Ishikawa (cell line): ENCODE measurements around the gene KRTAP10-1.

Source experiments
- CEBPB ChIP-seq: IDR thresholded peaks from 2 replicates; pipeline ENCODE4 v1.6.1; 2012
- CREB1 ChIP-seq: IDR thresholded peaks from 2 replicates; pipeline ENCODE4 v1.6.1; 2012; ENCODE audit warnings: low read depth
- EGR1 ChIP-seq: IDR thresholded peaks from 2 replicates; pipeline ENCODE4 v1.6.1; 2012
- EP300 ChIP-seq: IDR thresholded peaks from 2 replicates; pipeline ENCODE4 v1.6.1; 2012; ENCODE audit warnings: borderline replicate concordance
- FOXM1 ChIP-seq: IDR thresholded peaks from 2 replicates; pipeline ENCODE4 v1.6.1; 2012; ENCODE audit warnings: low read depth, borderline replicate concordance
- NFIC ChIP-seq: IDR thresholded peaks from 2 replicates; pipeline ENCODE4 v1.6.1; 2012
- RAD21 ChIP-seq: IDR thresholded peaks from 2 replicates; pipeline ENCODE4 v1.6.1; 2012; ENCODE audit warnings: low read depth
- TAF1 ChIP-seq: IDR thresholded peaks from 2 replicates; pipeline ENCODE4 v1.6.1; 2012; ENCODE audit warnings: low read depth, mild to moderate bottlenecking
- TCF12 ChIP-seq: IDR thresholded peaks from 2 replicates; pipeline ENCODE4 v1.6.1; 2012; ENCODE audit warnings: low read depth
- TEAD4 ChIP-seq: IDR thresholded peaks from 2 replicates; pipeline ENCODE4 v1.6.1; 2012
- YY1 ChIP-seq: IDR thresholded peaks from 2 replicates; pipeline ENCODE4 v1.6.1; 2012; ENCODE audit warnings: low read depth
- ZBTB7A ChIP-seq: IDR thresholded peaks from 2 replicates; pipeline ENCODE4 v1.6.1; 2012; ENCODE audit warnings: low read depth
- TF ChIP-seq, protein P1 (sequence below): IDR thresholded peaks from 2 replicates; pipeline ENCODE4 v1.6.1; 2012; ENCODE audit warnings: low read depth, mild to moderate bottlenecking
- TF ChIP-seq, protein P2 (sequence below): IDR thresholded peaks from 2 replicates; pipeline ENCODE4 v1.6.1; 2012
- TF ChIP-seq, protein P3 (sequence below): IDR thresholded peaks from 2 replicates; pipeline ENCODE4 v1.6.1; 2012

Gene KRTAP10-1

DNA sequence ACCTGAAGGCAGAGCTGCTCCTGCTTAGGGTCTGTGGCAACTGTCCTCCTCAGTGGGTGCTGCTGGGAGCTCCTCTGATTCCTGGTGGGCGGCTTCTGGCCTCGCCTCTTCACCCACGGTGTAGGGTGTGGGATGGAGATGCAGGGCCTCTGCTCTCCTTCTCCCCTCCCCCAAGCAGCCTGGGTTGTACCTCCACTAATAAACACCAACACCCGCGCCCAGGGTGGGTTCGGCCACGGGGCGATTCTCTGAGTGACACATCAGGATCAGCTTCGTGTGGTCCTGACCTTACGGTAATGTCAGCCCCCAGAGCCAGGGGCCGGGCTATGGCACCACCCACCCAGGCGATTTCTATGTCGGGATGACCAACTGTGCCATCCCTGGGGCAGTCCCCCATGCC is 23.7 kb downstream of the KRTAP10-1 start:
- TF ChIP-seq TCF12: no peak
- TF ChIP-seq TEAD4: no peak
- TF ChIP-seq, protein P1, sequence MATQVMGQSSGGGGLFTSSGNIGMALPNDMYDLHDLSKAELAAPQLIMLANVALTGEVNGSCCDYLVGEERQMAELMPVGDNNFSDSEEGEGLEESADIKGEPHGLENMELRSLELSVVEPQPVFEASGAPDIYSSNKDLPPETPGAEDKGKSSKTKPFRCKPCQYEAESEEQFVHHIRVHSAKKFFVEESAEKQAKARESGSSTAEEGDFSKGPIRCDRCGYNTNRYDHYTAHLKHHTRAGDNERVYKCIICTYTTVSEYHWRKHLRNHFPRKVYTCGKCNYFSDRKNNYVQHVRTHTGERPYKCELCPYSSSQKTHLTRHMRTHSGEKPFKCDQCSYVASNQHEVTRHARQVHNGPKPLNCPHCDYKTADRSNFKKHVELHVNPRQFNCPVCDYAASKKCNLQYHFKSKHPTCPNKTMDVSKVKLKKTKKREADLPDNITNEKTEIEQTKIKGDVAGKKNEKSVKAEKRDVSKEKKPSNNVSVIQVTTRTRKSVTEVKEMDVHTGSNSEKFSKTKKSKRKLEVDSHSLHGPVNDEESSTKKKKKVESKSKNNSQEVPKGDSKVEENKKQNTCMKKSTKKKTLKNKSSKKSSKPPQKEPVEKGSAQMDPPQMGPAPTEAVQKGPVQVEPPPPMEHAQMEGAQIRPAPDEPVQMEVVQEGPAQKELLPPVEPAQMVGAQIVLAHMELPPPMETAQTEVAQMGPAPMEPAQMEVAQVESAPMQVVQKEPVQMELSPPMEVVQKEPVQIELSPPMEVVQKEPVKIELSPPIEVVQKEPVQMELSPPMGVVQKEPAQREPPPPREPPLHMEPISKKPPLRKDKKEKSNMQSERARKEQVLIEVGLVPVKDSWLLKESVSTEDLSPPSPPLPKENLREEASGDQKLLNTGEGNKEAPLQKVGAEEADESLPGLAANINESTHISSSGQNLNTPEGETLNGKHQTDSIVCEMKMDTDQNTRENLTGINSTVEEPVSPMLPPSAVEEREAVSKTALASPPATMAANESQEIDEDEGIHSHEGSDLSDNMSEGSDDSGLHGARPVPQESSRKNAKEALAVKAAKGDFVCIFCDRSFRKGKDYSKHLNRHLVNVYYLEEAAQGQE: no peak
- no peak for TF ChIP-seq YY1
- no peak for TF ChIP-seq CEBPB
- TF ChIP-seq, protein P2, sequence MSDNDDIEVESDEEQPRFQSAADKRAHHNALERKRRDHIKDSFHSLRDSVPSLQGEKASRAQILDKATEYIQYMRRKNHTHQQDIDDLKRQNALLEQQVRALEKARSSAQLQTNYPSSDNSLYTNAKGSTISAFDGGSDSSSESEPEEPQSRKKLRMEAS: no peak
- TF ChIP-seq CREB1: no peak
- TF ChIP-seq EP300: no peak
- TF ChIP-seq TAF1: no peak
- no peak for TF ChIP-seq ZBTB7A
- no peak for TF ChIP-seq FOXM1
- TF ChIP-seq RAD21: no peak
- TF ChIP-seq, protein P3, sequence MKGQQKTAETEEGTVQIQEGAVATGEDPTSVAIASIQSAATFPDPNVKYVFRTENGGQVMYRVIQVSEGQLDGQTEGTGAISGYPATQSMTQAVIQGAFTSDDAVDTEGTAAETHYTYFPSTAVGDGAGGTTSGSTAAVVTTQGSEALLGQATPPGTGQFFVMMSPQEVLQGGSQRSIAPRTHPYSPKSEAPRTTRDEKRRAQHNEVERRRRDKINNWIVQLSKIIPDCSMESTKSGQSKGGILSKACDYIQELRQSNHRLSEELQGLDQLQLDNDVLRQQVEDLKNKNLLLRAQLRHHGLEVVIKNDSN: no peak

DNA sequence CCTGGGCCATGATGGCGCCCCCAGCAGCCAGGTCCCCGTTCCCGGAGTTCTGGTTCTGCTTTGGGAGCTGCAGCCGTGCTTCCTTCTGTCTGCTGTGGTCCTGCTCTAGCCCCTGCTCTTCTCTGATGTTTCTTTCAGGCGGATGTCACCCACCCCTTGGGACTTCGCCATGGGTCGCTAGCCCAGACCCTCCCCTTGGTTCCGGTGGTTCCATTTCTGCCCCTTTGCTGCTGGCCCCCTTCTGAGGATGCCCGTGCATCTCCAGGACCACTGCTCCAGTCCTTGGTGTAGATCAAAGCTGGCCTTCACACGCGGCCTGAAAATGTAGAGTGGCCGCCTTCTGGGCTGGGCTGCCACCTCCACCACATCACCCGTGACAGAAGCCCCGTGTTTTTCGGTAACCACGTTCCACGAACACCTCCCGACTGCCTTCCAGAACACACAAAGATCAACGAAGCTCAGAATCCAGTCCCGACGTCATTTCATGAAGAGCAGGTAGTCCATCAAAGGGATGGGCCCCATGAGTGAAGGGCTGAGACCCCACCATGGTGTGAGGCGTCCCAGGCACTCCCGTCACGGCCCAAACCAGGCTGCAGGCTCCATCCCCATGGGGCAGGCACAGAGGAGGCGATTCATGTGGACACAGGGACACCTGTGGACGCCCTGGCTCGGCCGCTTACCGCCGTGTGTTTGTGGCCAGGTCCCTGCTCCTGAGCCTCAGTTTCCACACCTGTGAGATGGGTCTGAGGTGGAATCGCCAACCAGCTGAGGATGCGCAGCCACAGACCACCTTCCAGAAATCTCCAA is 24.4 kb downstream of the KRTAP10-1 start:
- TF ChIP-seq TCF12: no peak
- TF ChIP-seq, protein P2: no peak

DNA sequence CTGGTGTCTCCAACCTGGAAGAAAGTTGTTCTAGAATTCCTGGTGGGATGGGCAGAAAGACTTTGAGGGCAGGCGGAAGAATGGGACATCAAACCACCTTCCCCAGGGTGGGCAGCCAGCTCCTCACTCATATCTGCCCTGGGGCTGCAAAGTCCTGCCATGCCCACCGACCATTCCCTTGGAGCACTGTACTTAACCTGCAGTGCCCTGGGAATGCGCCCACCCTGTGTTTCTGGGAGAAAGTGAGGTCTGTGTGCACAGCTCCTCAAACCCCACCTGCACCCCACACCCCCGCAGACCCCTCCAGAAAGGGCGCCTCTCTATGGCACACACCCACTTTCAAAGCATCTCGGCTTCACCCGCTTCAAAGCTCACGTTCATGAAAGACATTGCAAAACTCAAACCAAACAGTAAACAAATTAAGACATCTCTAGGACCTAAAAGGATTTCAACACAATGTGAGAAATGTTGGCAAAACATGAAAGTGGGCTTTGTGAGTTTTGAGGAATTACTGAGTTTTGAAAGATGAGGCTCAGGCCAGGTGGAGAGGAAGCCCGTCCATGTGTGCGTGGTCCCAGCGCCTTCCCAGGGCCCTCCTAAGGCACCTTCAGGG is 25.1 kb downstream of the KRTAP10-1 start:
- TF ChIP-seq EP300: no peak
- TF ChIP-seq, protein P2: no peak
- TF ChIP-seq NFIC: no peak

DNA sequence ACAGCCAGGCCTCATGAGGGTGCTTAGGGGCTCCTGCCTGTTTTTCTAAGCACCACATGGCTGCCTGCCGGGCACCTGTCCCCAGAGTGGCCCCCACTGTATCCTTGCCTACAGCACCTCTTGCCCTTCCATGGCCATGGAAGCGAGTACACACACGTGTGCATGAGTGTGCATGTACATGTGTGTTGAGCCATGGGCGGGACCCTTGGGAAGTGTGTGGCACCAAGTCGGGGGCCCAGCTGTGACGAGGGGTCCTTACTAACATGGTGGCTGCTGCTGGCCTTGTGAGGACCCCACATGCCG is 25.8 kb downstream of the KRTAP10-1 start:
- no peak for TF ChIP-seq EP300
- TF ChIP-seq TEAD4: no peak
- no peak for TF ChIP-seq CREB1
- TF ChIP-seq TAF1: no peak
- TF ChIP-seq NFIC: no peak
- TF ChIP-seq YY1: no peak
- TF ChIP-seq, protein P1: no peak
- no peak for TF ChIP-seq ZBTB7A
- TF ChIP-seq, protein P2: no peak
- TF ChIP-seq TCF12: no peak
- TF ChIP-seq, protein P3: no peak
- no peak for TF ChIP-seq RAD21
- TF ChIP-seq EGR1: no peak
- no peak for TF ChIP-seq FOXM1
- TF ChIP-seq CEBPB: no peak

DNA sequence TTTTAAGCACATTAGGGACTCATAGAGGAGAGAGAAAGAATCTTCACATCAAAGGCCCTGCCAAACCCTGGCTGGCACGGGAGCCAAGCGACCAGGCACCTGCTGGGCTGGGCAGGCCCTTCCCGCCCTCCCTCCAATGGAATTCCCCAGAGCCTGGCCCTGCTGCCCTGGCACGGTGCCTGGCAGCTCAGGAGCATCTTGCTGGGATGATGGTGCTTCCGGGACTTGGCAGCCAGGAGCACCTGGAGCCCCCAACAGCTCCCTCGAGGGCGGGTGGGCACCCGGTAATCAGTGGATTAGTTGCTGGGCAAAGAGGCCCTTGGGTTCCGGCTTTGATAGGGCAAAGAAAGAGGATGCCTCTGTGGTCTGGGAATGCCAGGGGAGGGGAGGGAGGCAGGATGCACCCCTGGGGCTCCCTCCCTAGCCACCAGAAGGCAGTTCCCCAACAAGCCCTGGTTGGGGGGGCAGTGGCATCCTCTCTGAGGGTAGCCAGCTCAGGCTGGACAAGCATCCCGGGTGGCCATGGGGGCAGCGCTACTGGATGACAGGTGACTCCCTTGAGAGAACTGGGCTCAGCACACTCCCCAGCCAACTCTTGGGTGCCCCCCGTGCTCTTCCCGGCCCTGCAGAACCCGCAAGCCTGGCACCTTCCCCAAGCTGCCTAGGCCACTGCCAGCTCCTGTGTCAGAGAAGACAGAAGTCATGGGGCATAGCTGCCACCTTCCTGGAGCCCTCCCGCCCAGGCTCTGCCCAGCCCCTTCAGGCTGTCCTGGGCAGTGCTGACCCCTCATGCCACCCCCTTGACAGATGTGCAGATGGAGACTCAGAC is 26.4 kb downstream of the KRTAP10-1 start:
- TF ChIP-seq CREB1 (no peak), EP300 (no peak), YY1 (no peak), RAD21 (no peak), TEAD4 (peak; percentile 63; the same call in 1 of the 2 replicates), FOXM1 (no peak), CEBPB (no peak), NFIC (peak; percentile 74), EGR1 (no peak), TCF12 (peak; percentile 53; the same call in 1 of the 2 replicates), TAF1 (no peak), ZBTB7A (no peak)
- TF ChIP-seq, protein P1: no peak
- TF ChIP-seq, protein P2: no peak
- TF ChIP-seq, protein P3: no peak
